Measurements from ENCODE around the gene SLC44A5. TPM values are rescaled to one million over a fixed set of nuclear protein-coding genes. Genes with fewer than 3 reads are reported as not detected.

Gene SLC44A5
- total RNA-seq, 1 experiment from 2014 or later: 0.18 TPM

DNA sequence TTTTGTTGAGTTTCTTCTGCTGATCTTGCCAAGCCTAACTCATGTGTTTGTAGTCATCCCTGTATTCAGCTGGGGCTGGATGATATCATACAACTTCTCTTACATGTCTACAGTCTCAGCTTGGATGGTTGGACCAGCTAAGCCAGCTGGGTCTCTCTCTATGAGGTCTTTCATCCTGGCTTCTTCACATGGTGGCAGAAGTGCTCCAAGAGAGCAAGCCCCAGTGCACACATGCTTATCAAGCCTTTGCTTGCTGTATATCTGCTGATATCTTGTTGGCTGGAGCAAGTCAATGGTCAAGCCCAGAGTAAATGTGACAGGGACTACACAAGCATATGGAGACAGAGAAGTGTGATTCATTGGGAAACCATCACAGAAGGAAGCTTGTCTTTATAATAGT, 29.2 kb upstream of the SLC44A5 start:
- CTCF ChIA-PET: no interaction called here

DNA sequence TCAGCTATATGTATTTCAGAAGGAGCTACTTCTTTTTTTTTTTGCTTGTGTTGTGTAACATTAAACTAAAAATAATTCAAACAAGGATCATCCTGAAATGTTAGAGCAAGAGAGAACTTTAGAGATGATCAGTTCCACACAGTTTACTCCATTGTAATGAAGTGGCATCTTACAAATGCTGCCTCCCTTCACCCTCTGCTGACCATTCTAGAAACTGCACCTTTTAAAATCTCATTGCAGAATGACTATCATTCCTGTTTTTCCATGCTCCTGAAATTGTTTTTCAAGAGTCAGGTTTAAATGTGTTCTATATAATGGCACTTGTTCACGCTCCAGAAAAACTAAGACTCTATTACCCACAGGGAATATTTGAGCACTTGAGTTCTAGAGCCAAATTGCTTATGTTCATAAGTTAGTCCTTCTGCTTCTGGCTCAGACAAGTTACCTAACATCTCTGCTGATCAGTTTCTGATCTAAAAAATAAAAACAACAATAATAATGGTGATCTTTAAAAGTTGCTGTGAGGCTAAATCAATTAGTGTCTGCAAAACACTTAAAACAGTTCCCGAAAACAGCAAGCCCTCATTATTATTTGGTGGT, 21.5 kb upstream of the SLC44A5 start:
- CTCF ChIA-PET: interaction anchor here (0.6 kb wide), 1 partner anchor 46 kb away, joined by 5 read pairs; no protein-coding TSS in a partner anchor
- peak; percentile 63; the same call in 1 of the 2 replicates for ATAC-seq

More for the DNA sequence above, 29.2 kb upstream of the SLC44A5 start:
- H3K4me3 ChIP-seq (ENCODE audit: low read depth in 2 of 2, low read length in 2 of 2): no peak overlapping the region
- intact Hi-C loops (cut with micrococcal nuclease; ENCODE audit: unreplicated experiment): no loop called here
- H3K4me1 ChIP-seq (ENCODE audit: control insufficient read depth, insufficient read depth, low read length): no peaks in the 10 kb centered on the region
- no peak overlapping the region for H3K27ac ChIP-seq (ENCODE audit: low read length)
- no peaks in the 10 kb centered on the region for H3K27me3 ChIP-seq (ENCODE audit: control insufficient read depth, insufficient read depth, low read length)
- DNase-seq (ENCODE audit: low read depth, low spot score) (no peak), ATAC-seq (no peak; the same call in 1 of the 2 replicates)
- H3K9me3 ChIP-seq (ENCODE audit: control insufficient read depth, insufficient read depth, low read depth, low read length): no peaks in the 10 kb centered on the region
- no TSS peak for BruUV-seq (replicated peaks)
- POLR2A ChIA-PET: no interaction called here
- in situ Hi-C loops (cut with HindIII; ENCODE audit: low pct_unique_long_range_greater_than_20kb, low sequenced_read_pairs): no loop called here
- H3K36me3 ChIP-seq (ENCODE audit: control insufficient read depth, insufficient read depth, low read length): no peaks in the 10 kb centered on the region
- no peak for TF ChIP-seq POLR2AphosphoS5 (IDR thresholded peaks at IDR 0.05; ENCODE audit: low read depth, low read length)
- TF ChIP-seq, protein P1, sequence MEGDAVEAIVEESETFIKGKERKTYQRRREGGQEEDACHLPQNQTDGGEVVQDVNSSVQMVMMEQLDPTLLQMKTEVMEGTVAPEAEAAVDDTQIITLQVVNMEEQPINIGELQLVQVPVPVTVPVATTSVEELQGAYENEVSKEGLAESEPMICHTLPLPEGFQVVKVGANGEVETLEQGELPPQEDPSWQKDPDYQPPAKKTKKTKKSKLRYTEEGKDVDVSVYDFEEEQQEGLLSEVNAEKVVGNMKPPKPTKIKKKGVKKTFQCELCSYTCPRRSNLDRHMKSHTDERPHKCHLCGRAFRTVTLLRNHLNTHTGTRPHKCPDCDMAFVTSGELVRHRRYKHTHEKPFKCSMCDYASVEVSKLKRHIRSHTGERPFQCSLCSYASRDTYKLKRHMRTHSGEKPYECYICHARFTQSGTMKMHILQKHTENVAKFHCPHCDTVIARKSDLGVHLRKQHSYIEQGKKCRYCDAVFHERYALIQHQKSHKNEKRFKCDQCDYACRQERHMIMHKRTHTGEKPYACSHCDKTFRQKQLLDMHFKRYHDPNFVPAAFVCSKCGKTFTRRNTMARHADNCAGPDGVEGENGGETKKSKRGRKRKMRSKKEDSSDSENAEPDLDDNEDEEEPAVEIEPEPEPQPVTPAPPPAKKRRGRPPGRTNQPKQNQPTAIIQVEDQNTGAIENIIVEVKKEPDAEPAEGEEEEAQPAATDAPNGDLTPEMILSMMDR (IDR thresholded peaks at IDR 0.05): no peak
- TF ChIP-seq TCF7L2 (IDR thresholded peaks at IDR 0.05; ENCODE audit: low read depth, low read length): no peak
- no peak for TF ChIP-seq SIN3A (IDR thresholded peaks at IDR 0.05; ENCODE audit: borderline replicate concordance, insufficient read depth, low read depth, low read length)
- TF ChIP-seq, protein P2, sequence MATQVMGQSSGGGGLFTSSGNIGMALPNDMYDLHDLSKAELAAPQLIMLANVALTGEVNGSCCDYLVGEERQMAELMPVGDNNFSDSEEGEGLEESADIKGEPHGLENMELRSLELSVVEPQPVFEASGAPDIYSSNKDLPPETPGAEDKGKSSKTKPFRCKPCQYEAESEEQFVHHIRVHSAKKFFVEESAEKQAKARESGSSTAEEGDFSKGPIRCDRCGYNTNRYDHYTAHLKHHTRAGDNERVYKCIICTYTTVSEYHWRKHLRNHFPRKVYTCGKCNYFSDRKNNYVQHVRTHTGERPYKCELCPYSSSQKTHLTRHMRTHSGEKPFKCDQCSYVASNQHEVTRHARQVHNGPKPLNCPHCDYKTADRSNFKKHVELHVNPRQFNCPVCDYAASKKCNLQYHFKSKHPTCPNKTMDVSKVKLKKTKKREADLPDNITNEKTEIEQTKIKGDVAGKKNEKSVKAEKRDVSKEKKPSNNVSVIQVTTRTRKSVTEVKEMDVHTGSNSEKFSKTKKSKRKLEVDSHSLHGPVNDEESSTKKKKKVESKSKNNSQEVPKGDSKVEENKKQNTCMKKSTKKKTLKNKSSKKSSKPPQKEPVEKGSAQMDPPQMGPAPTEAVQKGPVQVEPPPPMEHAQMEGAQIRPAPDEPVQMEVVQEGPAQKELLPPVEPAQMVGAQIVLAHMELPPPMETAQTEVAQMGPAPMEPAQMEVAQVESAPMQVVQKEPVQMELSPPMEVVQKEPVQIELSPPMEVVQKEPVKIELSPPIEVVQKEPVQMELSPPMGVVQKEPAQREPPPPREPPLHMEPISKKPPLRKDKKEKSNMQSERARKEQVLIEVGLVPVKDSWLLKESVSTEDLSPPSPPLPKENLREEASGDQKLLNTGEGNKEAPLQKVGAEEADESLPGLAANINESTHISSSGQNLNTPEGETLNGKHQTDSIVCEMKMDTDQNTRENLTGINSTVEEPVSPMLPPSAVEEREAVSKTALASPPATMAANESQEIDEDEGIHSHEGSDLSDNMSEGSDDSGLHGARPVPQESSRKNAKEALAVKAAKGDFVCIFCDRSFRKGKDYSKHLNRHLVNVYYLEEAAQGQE (IDR thresholded peaks at IDR 0.05; ENCODE audit: insufficient read depth in 1 of 2, low read depth in 2 of 2, low read length in 1 of 2): no peak

More for the DNA sequence above, 21.5 kb upstream of the SLC44A5 start:
- POLR2A ChIA-PET: no interaction called here
- no peak overlapping the region for H3K4me3 ChIP-seq (ENCODE audit: low read depth in 2 of 2, low read length in 2 of 2)
- intact Hi-C loops (cut with micrococcal nuclease; ENCODE audit: unreplicated experiment) (loop anchor here (1.0 to 10.0 kb wide), 2 partner anchors 367 to 398 kb away; no protein-coding TSS in a partner anchor), in situ Hi-C loops (cut with HindIII; ENCODE audit: low pct_unique_long_range_greater_than_20kb, low sequenced_read_pairs) (no loop called here)
- no peaks in the 10 kb centered on the region for H3K27me3 ChIP-seq (ENCODE audit: control insufficient read depth, insufficient read depth, low read length)
- H3K9me3 ChIP-seq (ENCODE audit: control insufficient read depth, insufficient read depth, low read depth, low read length): no peaks in the 10 kb centered on the region
- no peaks in the 10 kb centered on the region for H3K4me1 ChIP-seq (ENCODE audit: control insufficient read depth, insufficient read depth, low read length)
- DNase-seq (ENCODE audit: low read depth, low spot score): no peak
- no TSS peak for BruUV-seq (replicated peaks)
- H3K36me3 ChIP-seq (ENCODE audit: control insufficient read depth, insufficient read depth, low read length): no peaks in the 10 kb centered on the region
- TF ChIP-seq POLR2AphosphoS5 (IDR thresholded peaks at IDR 0.05; ENCODE audit: low read depth, low read length): no peak
- TF ChIP-seq, protein P2 (IDR thresholded peaks at IDR 0.05; ENCODE audit: insufficient read depth in 1 of 2, low read depth in 2 of 2, low read length in 1 of 2): no peak
- no peak for TF ChIP-seq SIN3A (IDR thresholded peaks at IDR 0.05; ENCODE audit: borderline replicate concordance, insufficient read depth, low read depth, low read length)
- TF ChIP-seq TCF7L2 (IDR thresholded peaks at IDR 0.05; ENCODE audit: low read depth, low read length): no peak
- TF ChIP-seq, protein P1 (IDR thresholded peaks at IDR 0.05): peak; percentile 76; the same call in 1 of the 2 replicates
- H3K27ac ChIP-seq (ENCODE audit: low read length): no peak overlapping the region

Data from Panc1 (cell line).